IPS-20b (cell line): ENCODE results near the gene ARHGAP1.
"Not testable (repeated sequence)": the region's sequence is repeated elsewhere in the genome, so short reads cannot be mapped to it uniquely, and the experiment has no call there.

Experiments used
- H3K27ac ChIP-seq: one replicate; pipeline ENCODE4 v1.5.1; 2013; ENCODE audit warnings: low read length
- H3K27me3 ChIP-seq: 2 replicates; pipeline ENCODE4 v1.6.1; 2013; ENCODE audit warnings: mild to moderate bottlenecking, low read length, inconsistent platforms; ENCODE audit not compliant: insufficient read depth
- H3K36me3 ChIP-seq: 2 replicates; pipeline ENCODE4 v1.6.1; 2013; ENCODE audit warnings: low read depth, mild to moderate bottlenecking, inconsistent platforms, low read length, moderate library complexity; ENCODE audit not compliant: insufficient read depth
- H3K4me1 ChIP-seq: 2 replicates; pipeline ENCODE4 v1.6.1; 2013; ENCODE audit warnings: mild to moderate bottlenecking, control low read depth, inconsistent platforms, low read length, moderate library complexity; ENCODE audit not compliant: insufficient read depth
- H3K4me3 ChIP-seq: 2 replicates; pipeline ENCODE4 v1.5.1; 2013; ENCODE audit warnings: mild to moderate bottlenecking, low read length, inconsistent platforms
- H3K9ac ChIP-seq: 2 replicates; pipeline ENCODE4 v1.6.1; 2013; ENCODE audit warnings: low read depth, mild to moderate bottlenecking, inconsistent platforms, low read length, moderate library complexity
- H3K9me3 ChIP-seq: 2 replicates; pipeline ENCODE4 v1.6.1; 2013; ENCODE audit warnings: mild to moderate bottlenecking, low read depth, low read length, inconsistent platforms; ENCODE audit not compliant: insufficient read depth

The ARHGAP1 gene

DNA sequence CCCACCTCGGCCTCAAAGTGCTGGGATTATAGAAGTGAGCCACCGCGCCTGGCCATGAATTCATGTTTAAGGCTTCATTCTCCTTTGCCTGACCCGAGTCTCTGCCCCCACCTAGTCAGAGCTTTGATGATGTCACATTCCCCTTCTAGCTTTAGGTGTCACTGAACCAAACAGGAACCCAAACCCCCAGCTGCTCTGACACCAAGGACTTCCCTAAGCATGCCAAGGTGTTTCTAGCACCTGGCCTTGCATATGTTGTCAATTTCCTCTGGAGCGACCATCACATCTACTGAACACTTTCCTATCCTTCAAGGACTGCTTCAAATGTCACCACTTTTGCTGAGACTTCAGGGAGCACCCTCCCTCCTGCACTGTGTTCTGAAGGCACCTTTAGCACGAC is 20.9 kb upstream of the ARHGAP1 start:
- no peak overlapping the region for H3K27ac ChIP-seq
- H3K9ac ChIP-seq: no peak overlapping the region
- H3K27me3 ChIP-seq: no peaks in the 10 kb centered on the region
- no peak overlapping the region for H3K4me3 ChIP-seq
- no peaks in the 10 kb centered on the region for H3K36me3 ChIP-seq
- H3K4me1 ChIP-seq: peaks cover 2% of the 10 kb centered on the region; the same call in 1 of the 2 replicates
- no peaks in the 10 kb centered on the region for H3K9me3 ChIP-seq

DNA sequence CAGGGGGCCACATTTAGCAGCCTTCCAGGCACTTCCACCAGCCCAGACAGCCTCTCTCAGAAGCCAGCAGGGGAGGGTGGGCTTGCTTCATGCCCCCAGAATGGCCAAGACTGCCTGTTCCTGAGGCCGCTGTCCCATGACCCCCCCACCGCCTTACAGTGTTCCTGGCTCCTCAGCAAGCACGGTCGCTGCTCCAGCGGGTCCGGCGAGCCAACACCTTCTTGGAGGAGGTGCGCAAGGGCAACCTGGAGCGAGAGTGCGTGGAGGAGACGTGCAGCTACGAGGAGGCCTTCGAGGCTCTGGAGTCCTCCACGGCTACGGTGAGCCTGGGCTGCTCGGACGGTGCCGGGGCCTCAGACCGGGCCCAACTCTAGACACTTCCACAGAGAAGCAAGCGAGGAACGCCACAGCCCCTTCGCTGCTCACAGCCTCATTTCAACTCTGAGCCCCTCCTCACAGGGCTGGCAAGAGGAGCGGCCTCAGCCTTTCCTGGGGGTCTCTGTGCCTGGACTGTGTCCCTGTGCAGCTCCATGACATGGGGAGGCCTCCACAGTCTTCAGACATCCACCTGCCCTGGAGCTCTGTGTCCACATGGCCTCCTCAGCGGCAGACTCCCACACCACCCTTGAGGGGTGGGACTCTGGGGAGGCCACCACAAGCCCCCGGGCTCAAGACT is 19.3 kb upstream of the ARHGAP1 start:
- Histone ChIP-seq H3K27ac (no peak overlapping the region), H3K9me3 (no peaks in the 10 kb centered on the region), H3K27me3 (no peaks in the 10 kb centered on the region), H3K4me1 (peaks cover 2% of the 10 kb centered on the region; the same call in 1 of the 2 replicates), H3K9ac (no peak overlapping the region), H3K4me3 (no peak overlapping the region), H3K36me3 (no peaks in the 10 kb centered on the region)

- Histone ChIP-seq H3K4me3 (no peak within 1 kb of the TSS), H3K27me3 (no peaks in the 10 kb centered on the region), H3K9me3 (no peaks in the 10 kb centered on the region), H3K9ac (no peak within 1 kb of the TSS), H3K27ac (no peak within 1 kb of the TSS), H3K36me3 (no peaks in the 10 kb centered on the region), H3K4me1 (peaks cover 2% of the 10 kb centered on the region; the same call in 1 of the 2 replicates)
Observed at GRCh38 chr11:46719048-46719542, 18.7 kb upstream of the ARHGAP1 start, which contains the start of gene F2. F2 (plus strand) TSS chr11:46719213; CDS start chr11:46719236, 23 bp downstream.

DNA sequence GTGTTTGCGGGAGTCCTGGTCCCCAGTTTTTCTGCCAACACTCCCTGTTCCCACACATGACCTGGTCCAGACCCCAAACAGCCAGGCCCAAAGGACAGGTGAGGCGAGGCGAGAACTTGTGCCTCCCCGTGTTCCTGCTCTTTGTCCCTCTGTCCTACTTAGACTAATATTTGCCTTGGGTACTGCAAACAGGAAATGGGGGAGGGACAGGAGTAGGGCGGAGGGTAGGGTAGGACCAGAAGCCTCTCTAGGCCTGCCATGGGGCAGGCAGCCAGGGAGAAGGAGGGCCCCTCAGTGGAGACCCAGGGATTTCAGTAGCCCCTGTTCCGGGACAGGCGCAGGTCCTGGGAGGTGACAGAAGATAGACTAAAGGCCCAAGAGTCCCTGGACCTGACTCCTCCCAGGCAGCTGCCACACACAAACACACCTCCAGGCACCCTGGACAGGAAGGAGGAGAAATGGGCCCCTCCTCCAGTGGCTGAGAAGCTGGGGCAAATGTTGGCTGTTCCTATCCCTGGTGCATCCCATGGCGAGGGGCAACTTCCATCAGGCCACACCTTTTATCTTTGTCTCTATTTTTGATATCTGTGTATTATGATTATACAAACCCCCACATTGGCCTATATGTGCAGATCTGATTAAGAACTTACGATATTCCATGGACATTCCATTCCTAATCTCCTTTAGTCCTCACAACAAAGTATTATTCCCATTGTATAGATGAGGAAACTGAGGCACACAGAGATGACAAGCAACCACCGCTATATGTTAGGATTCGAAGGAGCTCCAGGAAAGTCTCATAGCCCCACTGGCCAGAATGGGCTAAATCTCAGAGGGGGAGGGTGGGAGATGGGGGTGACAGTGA is 18.0 kb upstream of the ARHGAP1 start:
- Histone ChIP-seq H3K36me3 (no peaks in the 10 kb centered on the region), H3K27ac (no peak overlapping the region), H3K27me3 (no peaks in the 10 kb centered on the region), H3K4me1 (no peaks in the 10 kb centered on the region), H3K9ac (no peak overlapping the region), H3K4me3 (no peak overlapping the region), H3K9me3 (no peaks in the 10 kb centered on the region)

DNA sequence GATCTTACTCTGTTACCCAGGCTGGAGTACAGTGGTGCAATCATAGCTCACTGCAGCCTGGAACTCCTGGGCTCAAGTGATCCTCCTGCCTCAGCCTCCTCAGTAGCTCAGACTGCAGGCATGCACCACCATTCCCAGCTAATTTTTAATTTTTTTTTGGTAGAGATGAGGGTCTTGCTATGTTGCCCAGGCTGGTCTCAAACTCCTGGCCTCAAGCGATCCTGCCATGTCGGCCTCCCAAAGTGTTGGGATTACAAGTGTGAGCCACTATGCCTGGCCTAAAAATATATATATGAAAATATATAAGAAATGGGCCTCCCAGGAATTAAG is 17.4 kb upstream of the ARHGAP1 start:
- not testable (repeated sequence) for H3K9me3 ChIP-seq, H3K27ac ChIP-seq, H3K4me1 ChIP-seq, H3K9ac ChIP-seq, H3K36me3 ChIP-seq, H3K27me3 ChIP-seq, H3K4me3 ChIP-seq

DNA sequence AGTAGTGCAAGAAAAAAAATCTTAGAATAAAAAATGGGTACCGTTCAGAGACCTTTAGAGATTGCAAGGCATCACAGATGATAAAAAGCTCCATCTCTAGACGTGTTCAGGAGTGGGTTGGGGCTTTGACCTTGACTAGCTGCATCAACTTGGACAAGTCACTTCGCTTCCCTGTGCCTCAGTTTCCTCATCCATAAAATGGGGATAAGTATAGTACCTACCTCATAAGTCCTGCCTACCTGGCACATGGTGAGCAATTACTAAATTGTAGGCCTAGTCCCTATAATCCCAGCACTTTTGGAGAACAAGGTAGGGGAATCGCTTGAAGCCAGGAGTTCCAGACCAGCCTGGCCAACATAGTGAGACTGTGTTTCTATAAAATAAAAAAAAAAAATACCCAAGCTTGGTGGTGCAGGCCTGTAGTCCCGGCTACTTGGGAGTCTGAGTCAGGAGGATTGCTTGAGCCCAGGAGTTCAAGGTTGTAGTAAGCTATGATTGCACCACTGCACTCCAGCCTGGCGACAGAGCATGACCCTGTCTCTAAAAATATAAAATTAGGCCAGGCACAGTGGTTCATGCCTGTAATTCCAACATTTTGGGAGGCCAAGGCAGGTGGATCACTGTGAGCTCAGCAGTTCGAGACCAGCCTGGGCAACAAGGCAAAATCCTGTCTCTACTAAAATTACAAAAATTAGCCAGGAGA is 12.6 kb upstream of the ARHGAP1 start:
- no peak overlapping the region for H3K27ac ChIP-seq
- H3K9me3 ChIP-seq: no peaks in the 10 kb centered on the region
- no peaks in the 10 kb centered on the region for H3K27me3 ChIP-seq

DNA sequence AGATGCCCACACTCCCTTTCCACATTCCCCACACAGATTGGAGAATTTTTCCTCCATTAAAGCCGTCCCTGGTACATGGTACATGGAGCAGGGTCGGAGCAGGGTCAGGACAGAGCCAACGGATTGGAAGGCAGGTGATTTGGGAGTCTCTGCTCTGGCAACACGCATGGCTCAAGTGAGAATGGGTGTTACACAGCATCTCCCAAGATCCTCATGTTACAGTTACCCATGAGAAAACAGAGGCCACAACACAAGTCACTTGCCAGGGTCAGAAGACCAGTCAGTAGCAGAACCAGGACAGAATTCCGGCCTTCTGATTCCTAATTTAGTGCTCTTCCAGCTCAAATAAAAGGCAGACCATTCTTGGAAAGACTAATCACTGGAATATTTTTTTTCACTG is 10.9 kb upstream of the ARHGAP1 start:
- no peak overlapping the region for H3K9ac ChIP-seq
- H3K36me3 ChIP-seq: peaks cover 13% of the 10 kb centered on the region; the same call in 1 of the 2 replicates
- H3K4me1 ChIP-seq: no peaks in the 10 kb centered on the region
- no peak overlapping the region for H3K27ac ChIP-seq
- no peaks in the 10 kb centered on the region for H3K27me3 ChIP-seq
- H3K9me3 ChIP-seq: no peaks in the 10 kb centered on the region
- no peak overlapping the region for H3K4me3 ChIP-seq

More for the DNA sequence above, 12.6 kb upstream of the ARHGAP1 start:
- Histone ChIP-seq H3K4me3 (no peak overlapping the region), H3K36me3 (no peaks in the 10 kb centered on the region), H3K9ac (no peak overlapping the region), H3K4me1 (no peaks in the 10 kb centered on the region)

DNA sequence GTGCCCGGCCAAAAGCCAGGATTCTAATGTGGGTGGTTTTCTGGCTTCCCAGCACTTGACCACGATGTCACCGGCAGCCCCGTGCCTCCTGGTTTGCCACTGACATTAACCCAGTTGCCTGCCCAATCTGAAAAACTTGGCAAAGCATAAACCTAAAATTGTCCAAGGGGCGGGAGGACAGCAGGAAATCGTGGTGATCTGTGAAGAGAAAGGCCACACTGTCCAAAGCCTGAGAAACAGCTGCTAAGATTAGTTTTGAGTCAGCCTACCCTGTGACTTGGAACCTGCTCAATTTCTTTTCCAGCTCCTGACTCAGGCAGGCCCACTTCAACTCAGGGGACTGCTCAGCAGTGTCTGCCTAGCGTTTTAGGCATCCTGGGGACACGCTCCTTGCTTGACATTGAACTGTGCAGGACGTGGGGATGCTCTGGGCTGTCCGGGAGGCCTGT is 10.4 kb upstream of the ARHGAP1 start:
- H3K9me3 ChIP-seq: no peaks in the 10 kb centered on the region
- H3K4me1 ChIP-seq: no peaks in the 10 kb centered on the region
- H3K9ac ChIP-seq: no peak overlapping the region
- peaks cover 16% of the 10 kb centered on the region for H3K36me3 ChIP-seq
- no peak overlapping the region for H3K4me3 ChIP-seq
- no peak overlapping the region for H3K27ac ChIP-seq
- no peaks in the 10 kb centered on the region for H3K27me3 ChIP-seq

GRCh38 chr11:46709351-46709750 is 8.9 kb upstream of the ARHGAP1 start:
- not testable (repeated sequence) for H3K9me3 ChIP-seq, H3K4me3 ChIP-seq, H3K27ac ChIP-seq, H3K9ac ChIP-seq, H3K27me3 ChIP-seq, H3K4me1 ChIP-seq
- H3K36me3 ChIP-seq: peaks cover 31% of the 10 kb centered on the region

GRCh38 chr11:46706886-46707285 is 6.5 kb upstream of the ARHGAP1 start:
- Histone ChIP-seq H3K9me3 (no peaks in the 10 kb centered on the region), H3K9ac (no peak overlapping the region), H3K27ac (no peak overlapping the region), H3K4me1 (no peaks in the 10 kb centered on the region), H3K4me3 (no peak overlapping the region), H3K36me3 (peaks cover 53% of the 10 kb centered on the region), H3K27me3 (no peaks in the 10 kb centered on the region)

GRCh38 chr11:46705070-46705688 is 4.8 kb upstream of the ARHGAP1 start:
- H3K9ac ChIP-seq: no peak overlapping the region

More at GRCh38 chr11:46705070-46705688, 4.8 kb upstream of the ARHGAP1 start:
- Histone ChIP-seq H3K4me1 (no peaks in the 10 kb centered on the region; the same call in 1 of the 2 replicates), H3K9me3 (no peaks in the 10 kb centered on the region), H3K36me3 (peaks cover 53% of the 10 kb centered on the region), H3K27ac (no peak overlapping the region), H3K27me3 (no peaks in the 10 kb centered on the region), H3K4me3 (no peak overlapping the region)
